Esophagus muscularis mucosa (tissue), 4 donors: Measurements from ENCODE around the gene RMI2. TPM values are rescaled to one million over a fixed set of nuclear protein-coding genes. Genes with fewer than 3 reads are reported as not detected.
"Not testable (repeated sequence)": the region's sequence is repeated elsewhere in the genome, so short reads cannot be mapped to it uniquely, and the experiment has no call there.

Experiments used
- DNase-seq: peaks from one replicate; pipeline ENCODE4 v3.0.0-alpha.2; 2017; ENCODE audit errors: extremely low spot score
- H3K27ac ChIP-seq, 4 donors: fragments of 200-600 bp; sonication (generic); replicated peaks in 1 of 4; 1 replicate in 3 of 4; 2 replicates in 1 of 4; pipeline ENCODE4 v1.5.1; 2016 to 2019; ENCODE audit warnings: mild to moderate bottlenecking in 1 of 4
- H3K27me3 ChIP-seq, 4 donors: fragments of 200-600 bp; sonication (generic); one replicate each; pipeline versions ENCODE4 v1.5.1 to v1.6.0; 2016 to 2019
- H3K36me3 ChIP-seq, 4 donors: fragments of 200-600 bp; sonication (generic); one replicate each; pipeline ENCODE4 v1.5.1; 2016 to 2019
- H3K4me1 ChIP-seq, 4 donors: fragments of 200-600 bp; sonication (generic); one replicate each; pipeline ENCODE4 v1.5.1; 2016 to 2019
- H3K4me3 ChIP-seq, 4 donors: fragments of 200-600 bp; sonication (generic); 1 replicate in 2 of 4; 2 replicates in 2 of 4; pipeline ENCODE4 v1.5.1; 2016 to 2019; ENCODE audit warnings: mild to moderate bottlenecking in 4 of 4, moderate library complexity in 1 of 4
- H3K9me3 ChIP-seq, 4 donors: fragments of 200-600 bp; sonication (generic); 1 replicate in 3 of 4; 2 replicates in 1 of 4; pipeline ENCODE4 v1.5.1; 2016 to 2019
- CTCF ChIP-seq, 3 experiments: fragments of 200-600 bp in 2 of 3; fragments of 450-650 bp in 1 of 3; sonication (generic) in 2 of 3; IDR thresholded peaks; one replicate each; pipeline ENCODE4 v1.5.1; 2017 to 2019; ENCODE audit warnings: antibody characterized with exemption in 3 of 3, mild to moderate bottlenecking in 2 of 3, moderate library complexity in 1 of 3
- EP300 ChIP-seq: sonication (generic); formaldehyde crosslinking; IDR thresholded peaks from one replicate; pipeline ENCODE4 v1.6.1; 2017; ENCODE audit warnings: antibody characterized with exemption
- POLR2A ChIP-seq: fragments of 450-650 bp; IDR thresholded peaks from one replicate; pipeline ENCODE4 v1.6.1; 2017; ENCODE audit warnings: antibody characterized with exemption, moderate library complexity, mild to moderate bottlenecking, low read depth
- POLR2AphosphoS5 ChIP-seq, 2 donors: sonication (generic); formaldehyde crosslinking; IDR thresholded peaks; one replicate each; pipeline ENCODE4 v1.6.1; 2017; ENCODE audit warnings: antibody characterized with exemption in 2 of 2
- WGBS: methylation state at CpG from one replicate; pipeline ENCODE4 v1.1.5; 2018; 5-methylcytosine and 5-hydroxymethylcytosine counted together
- intact Hi-C: fragments of 100-400 bp; cut with DNase I; formaldehyde crosslinking; loops from one replicate; pipeline ENCODE4 v1.15.1; 2023
- total RNA-seq, 4 donors: library from RNA; depleted of rRNA; stranded (reverse); fragments of >200 nt; gene quantifications; one replicate each; pipeline versions ENCODE4 v1.1.0 to v1.2.1, GENCODE V29; 2016

The RMI2 gene
- total RNA-seq, 4 donors from 2014 or later = 0.29 to 1.7 (median 0.33) TPM; not detected in 1

GRCh38 chr16:11374255-11374654 lies 29.0 kb downstream of the RMI2 start:
- H3K36me3 ChIP-seq = no peaks in the 10 kb centered on the region
- intact Hi-C loops = no loop called here
- no peak for DNase-seq
- no peaks in the 10 kb centered on the region for H3K9me3 ChIP-seq
- no peaks in the 10 kb centered on the region for H3K4me1 ChIP-seq
- no peak overlapping the region for H3K4me3 ChIP-seq
- no peak for TF ChIP-seq EP300
- 88% methylated on average over 4 of the region's 4 CpGs for WGBS
- no peak overlapping the region for H3K27ac ChIP-seq
- H3K27me3 ChIP-seq = no peaks in the 10 kb centered on the region

- no peaks in the 10 kb centered on the region for H3K36me3 ChIP-seq
- TF ChIP-seq CTCF (IDR thresholded peaks at IDR 0.05) (no peak), POLR2AphosphoS5 (IDR thresholded peaks at IDR 0.05) (no peak), POLR2A (no peak), EP300 (no peak)
- H3K4me1 ChIP-seq = no peaks in the 10 kb centered on the region
- H3K9me3 ChIP-seq = no peaks in the 10 kb centered on the region
- WGBS = 83% methylated on average over 3 of the region's 3 CpGs
- intact Hi-C loops = loop anchor here (5.0 kb wide), 1 partner anchor 100 kb away; no protein-coding TSS in a partner anchor
- H3K4me3 ChIP-seq = no peak overlapping the region
- DNase-seq = no peak
- H3K27me3 ChIP-seq = no peaks in the 10 kb centered on the region
- H3K27ac ChIP-seq = no peak overlapping the region
Measured at GRCh38 chr16:11377154-11377553, 31.9 kb downstream of the RMI2 start.

GRCh38 chr16:11378951-11379350 lies 33.7 kb downstream of the RMI2 start:
- H3K36me3 ChIP-seq, DNase-seq, H3K4me1 ChIP-seq, H3K4me3 ChIP-seq, H3K27me3 ChIP-seq, H3K27ac ChIP-seq, H3K9me3 ChIP-seq: not testable (repeated sequence)
- intact Hi-C loops = loop anchor here (5.0 kb wide), 1 partner anchor 98 kb away; no protein-coding TSS in a partner anchor
- WGBS = 94% methylated on average over 5 of the region's 5 CpGs

GRCh38 chr16:11379420-11379819 lies 34.2 kb downstream of the RMI2 start:
- Histone ChIP-seq H3K9me3 (no peaks in the 10 kb centered on the region), H3K4me3 (no peak overlapping the region), H3K36me3 (no peaks in the 10 kb centered on the region), H3K27ac (no peak overlapping the region), H3K27me3 (no peaks in the 10 kb centered on the region), H3K4me1 (no peaks in the 10 kb centered on the region)
- intact Hi-C loops = loop anchor here (5.0 kb wide), 1 partner anchor 98 kb away; no protein-coding TSS in a partner anchor
- 83% methylated on average over 7 of the region's 7 CpGs for WGBS
- TF ChIP-seq CTCF (IDR thresholded peaks at IDR 0.05) (no peak), POLR2A (no peak), EP300 (no peak), POLR2AphosphoS5 (IDR thresholded peaks at IDR 0.05) (no peak)
- DNase-seq = no peak

GRCh38 chr16:11380836-11381235 lies 35.6 kb downstream of the RMI2 start:
- H3K27ac ChIP-seq = no peak overlapping the region
- H3K36me3 ChIP-seq = no peaks in the 10 kb centered on the region
- no peaks in the 10 kb centered on the region for H3K27me3 ChIP-seq
- DNase-seq = no peak
- TF ChIP-seq EP300 (no peak), POLR2AphosphoS5 (IDR thresholded peaks at IDR 0.05) (no peak), CTCF (IDR thresholded peaks at IDR 0.05) (no peak), POLR2A (no peak)
- WGBS = 95% methylated on average over 9 of the region's 9 CpGs
- no peaks in the 10 kb centered on the region for H3K9me3 ChIP-seq
- H3K4me3 ChIP-seq = no peak overlapping the region
- no peaks in the 10 kb centered on the region for H3K4me1 ChIP-seq
- intact Hi-C loops = no loop called here

- 100% methylated on average over 3 of the region's 15 CpGs for WGBS
- no peak for DNase-seq
- intact Hi-C loops = no loop called here
Measured at GRCh38 chr16:11383481-11384183, 38.4 kb downstream of the RMI2 start.

More at GRCh38 chr16:11383481-11384183, 38.4 kb downstream of the RMI2 start:
- Histone ChIP-seq H3K4me3 (no peak overlapping the region), H3K4me1 (peaks cover 0 to 5% (median 5%) of the 10 kb centered on the region in 4 donors), H3K9me3 (no peaks in the 10 kb centered on the region), H3K36me3 (no peaks in the 10 kb centered on the region), H3K27me3 (peaks cover 0 to 23% (median 0%) of the 10 kb centered on the region in 4 donors), H3K27ac (no peak overlapping the region)
- TF ChIP-seq POLR2A (no peak), POLR2AphosphoS5 (IDR thresholded peaks at IDR 0.05) (no peak), EP300 (no peak), CTCF (IDR thresholded peaks at IDR 0.05) (no peak)
